Activated CD8-positive, alpha-beta memory T cell treated with anti-CD3 and anti-CD28 coated beads, Interleukin-2, amount 10 ng/mL, durations not matched to agents 7 days and 5 days (primary cell): ENCODE measurements around the gene PDE8A. TPM values are rescaled to one million over a fixed set of nuclear protein-coding genes. Genes with fewer than 3 reads are reported as not detected.
"Not testable (repeated sequence)": the region's sequence is repeated elsewhere in the genome, so short reads cannot be mapped to it uniquely, and the experiment has no call there.

ENCODE experiments used
- ATAC-seq: fragments of 150-1000 bp; cut with Tn5 transposase; one replicate; pipeline ENCODE4 v1.10.0; 2021; ENCODE audit warnings: moderate library complexity
- CTCF ChIA-PET: fragments of 350-600 bp; sonication (Branson Sonifier 250); formaldehyde crosslinking; loops from one replicate; lab custom pipeline; 2021; ENCODE audit warnings: antibody characterized with exemption; lab: Charles Lee
- DNase-seq: peaks from one replicate; pipeline ENCODE4 v3.0.0-alpha.2; 2020
- H3K27ac Mint-ChIP-seq: one replicate; pipeline ENCODE4 v1.8.0; 2021; ENCODE audit warnings: mild to moderate bottlenecking, mixed read lengths
- H3K27me3 Mint-ChIP-seq: one replicate; pipeline ENCODE4 v1.8.0; 2021; ENCODE audit warnings: mixed read lengths
- H3K36me3 Mint-ChIP-seq: one replicate; pipeline ENCODE4 v1.8.0; 2021; ENCODE audit warnings: mild to moderate bottlenecking, mixed read lengths
- H3K4me1 Mint-ChIP-seq: one replicate; pipeline ENCODE4 v1.8.0; 2021; ENCODE audit warnings: mixed read lengths
- H3K4me3 Mint-ChIP-seq: one replicate; pipeline ENCODE4 v1.8.0; 2021; ENCODE audit warnings: mild to moderate bottlenecking, moderate library complexity, mixed read lengths
- H3K9me3 Mint-ChIP-seq: one replicate; pipeline ENCODE4 v1.8.0; 2022; ENCODE audit warnings: low read depth, mixed read lengths
- total RNA-seq, 2 experiments: library from RNA; stranded (reverse); gene quantifications; one replicate each; pipeline ENCODE4 v1.2.3, GENCODE V29; 2021

The PDE8A gene
- total RNA-seq, 2 experiments from 2014 or later = 17.7 to 21.1 TPM

DNA sequence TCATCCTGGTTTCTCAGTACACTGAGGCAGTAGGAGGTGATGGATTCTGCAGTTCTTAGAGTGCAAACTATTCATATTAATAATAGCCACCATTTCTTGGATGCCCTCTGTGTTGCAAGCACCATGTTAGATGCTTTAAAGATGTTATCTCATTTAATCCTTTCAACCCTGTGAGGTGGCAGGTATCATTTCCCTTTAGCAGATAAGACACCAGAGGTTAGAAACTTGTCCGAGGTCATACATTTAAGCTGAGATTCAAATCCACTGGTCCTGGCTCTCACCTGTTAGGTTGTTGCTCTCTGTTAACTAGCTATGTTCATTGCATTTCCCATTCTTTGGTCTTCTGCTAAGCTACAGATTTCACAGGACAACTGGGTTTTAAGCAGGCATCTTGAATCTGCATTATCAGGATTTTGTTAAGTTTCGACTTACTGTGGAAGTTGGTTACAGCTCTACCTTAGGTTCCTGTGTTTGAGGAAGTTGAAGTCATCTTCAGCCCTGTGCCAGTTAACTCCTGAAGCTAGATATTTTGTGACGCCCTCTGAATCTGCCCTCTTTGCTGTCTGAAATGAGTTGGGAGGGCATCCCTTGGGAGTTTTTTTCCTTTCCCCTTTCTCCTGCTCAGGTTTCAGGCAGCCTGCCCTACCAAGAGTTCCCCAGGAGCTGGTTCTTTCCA is 6.4 kb downstream of the PDE8A start:
- peak; percentile 32 for ATAC-seq
- H3K36me3 Mint-ChIP-seq = peaks cover 7% of the 10 kb centered on the region
- peak overlapping the region; percentile 78 for H3K27ac Mint-ChIP-seq
- H3K9me3 Mint-ChIP-seq = no peaks in the 10 kb centered on the region
- DNase-seq = peak; percentile 31
- H3K4me3 Mint-ChIP-seq = no peak overlapping the region
- H3K27me3 Mint-ChIP-seq = no peaks in the 10 kb centered on the region
- CTCF ChIA-PET = interaction anchor here (1.0 to 1.8 kb wide), 3 partner anchors 15 to 417 kb away, joined by 3 to 6 read pairs (median 4); no protein-coding TSS in a partner anchor
- H3K4me1 Mint-ChIP-seq = peaks cover 59% of the 10 kb centered on the region

DNA sequence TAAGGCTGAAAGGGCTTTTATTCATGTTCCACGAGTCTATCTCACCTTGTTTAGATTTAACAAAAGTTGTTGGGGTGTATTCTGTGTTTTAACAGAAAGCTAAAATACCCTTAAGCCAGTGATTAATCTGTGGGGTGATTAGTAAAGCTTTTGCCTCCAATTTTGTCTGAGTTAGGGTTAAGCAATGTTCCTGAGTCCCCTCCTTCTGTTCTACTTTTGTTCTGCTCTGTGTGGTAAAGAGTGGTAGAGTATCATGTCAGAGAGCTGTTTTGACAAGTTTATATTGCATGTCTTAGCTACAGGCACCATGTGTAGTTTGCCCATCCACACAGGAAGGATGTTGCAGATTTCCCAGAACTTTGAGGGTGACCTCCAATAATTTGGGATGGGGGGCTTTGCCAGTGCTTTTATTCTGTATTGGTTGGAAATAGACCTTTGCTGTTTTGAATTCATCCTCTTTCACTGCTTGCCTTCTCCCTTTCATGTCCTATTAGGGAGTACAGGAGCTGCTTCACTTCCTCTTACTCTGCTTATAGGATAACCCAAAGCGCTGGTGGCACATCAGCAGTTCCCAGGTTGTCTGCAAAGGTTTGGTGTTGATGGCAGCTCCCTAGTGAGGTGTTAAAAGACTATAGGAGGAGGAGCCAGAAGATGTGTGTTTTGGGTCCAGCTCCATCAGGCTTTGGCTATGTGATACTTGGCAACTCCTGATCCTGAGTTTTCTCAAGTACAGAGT is 7.4 kb downstream of the PDE8A start:
- no peak overlapping the region for H3K4me3 Mint-ChIP-seq
- ATAC-seq (no peak), DNase-seq (peak; percentile 16)
- no peaks in the 10 kb centered on the region for H3K27me3 Mint-ChIP-seq
- peak overlapping the region; percentile 78 for H3K27ac Mint-ChIP-seq
- H3K36me3 Mint-ChIP-seq = peaks cover 7% of the 10 kb centered on the region
- no peaks in the 10 kb centered on the region for H3K9me3 Mint-ChIP-seq
- H3K4me1 Mint-ChIP-seq = peaks cover 50% of the 10 kb centered on the region
- CTCF ChIA-PET = interaction anchor here (0.6 to 1.6 kb wide), 2 partner anchors 57 to 390 kb away, joined by 4 to 5 read pairs; no protein-coding TSS in a partner anchor

GRCh38 chr15:84990507-84990906 is 8.9 kb downstream of the PDE8A start:
- DNase-seq = no peak
- no peaks in the 10 kb centered on the region for H3K9me3 Mint-ChIP-seq
- H3K4me3 Mint-ChIP-seq = no peak overlapping the region
- no peak overlapping the region for H3K27ac Mint-ChIP-seq
- H3K4me1 Mint-ChIP-seq = peaks cover 38% of the 10 kb centered on the region
- ATAC-seq = no peak
- H3K36me3 Mint-ChIP-seq = peaks cover 7% of the 10 kb centered on the region
- no peaks in the 10 kb centered on the region for H3K27me3 Mint-ChIP-seq
- CTCF ChIA-PET = interaction anchor here (2.2 kb wide), 1 partner anchor 10 kb away, joined by 8 read pairs; the partner anchor contains the start of gene PDE8A

- DNase-seq (no peak), ATAC-seq (no peak)
- H3K4me3 Mint-ChIP-seq = no peak overlapping the region
- H3K9me3 Mint-ChIP-seq = no peaks in the 10 kb centered on the region
- no peaks in the 10 kb centered on the region for H3K27me3 Mint-ChIP-seq
- no peak overlapping the region for H3K27ac Mint-ChIP-seq
- CTCF ChIA-PET = interaction anchor here (2.2 kb wide), 1 partner anchor 11 kb away, joined by 8 read pairs; the partner anchor contains the start of gene PDE8A
- H3K4me1 Mint-ChIP-seq = peaks cover 35% of the 10 kb centered on the region
- peaks cover 7% of the 10 kb centered on the region for H3K36me3 Mint-ChIP-seq
Observed at GRCh38 chr15:84991014-84991712, 9.5 kb downstream of the PDE8A start.

DNA sequence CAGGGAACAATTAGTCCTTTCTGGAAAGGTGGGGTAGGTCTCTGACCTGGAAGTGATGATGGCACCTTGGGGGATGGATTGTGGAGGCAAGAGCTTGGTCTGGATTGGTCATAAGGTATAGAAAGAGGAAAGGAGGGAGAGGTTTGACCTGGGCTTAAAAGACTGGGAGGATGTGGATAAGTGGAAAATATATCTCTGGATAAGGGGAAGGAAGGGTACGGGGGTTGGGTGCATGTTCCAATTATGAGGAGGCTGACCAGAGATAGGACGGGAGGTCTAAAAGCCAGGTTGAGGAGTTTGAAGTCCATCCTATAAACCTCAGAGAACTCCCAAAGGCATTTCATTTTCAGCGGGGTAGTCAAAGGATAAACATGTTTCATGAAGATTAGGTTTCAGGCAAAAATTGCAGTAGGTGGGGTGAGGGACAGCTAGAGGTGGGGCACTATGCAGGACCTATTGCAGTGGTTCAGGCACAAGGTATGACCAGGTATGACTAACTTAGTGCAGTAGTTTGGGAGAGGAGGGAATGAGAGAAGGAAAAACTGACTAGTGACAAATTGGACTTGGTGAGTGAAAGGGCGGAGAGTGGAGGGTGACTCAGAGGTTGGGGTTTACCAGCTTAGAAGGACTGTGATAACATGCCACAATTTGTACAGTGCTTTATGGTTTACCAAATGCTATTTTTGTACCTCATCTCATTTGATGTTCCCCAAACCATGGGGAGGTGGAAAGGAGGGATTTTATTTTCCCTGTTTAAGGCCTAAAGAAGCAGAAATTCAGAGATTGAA is 10.7 kb downstream of the PDE8A start:
- Mint-ChIP-seq H3K36me3 (peaks cover 5% of the 10 kb centered on the region), H3K4me3 (no peak overlapping the region), H3K27me3 (no peaks in the 10 kb centered on the region), H3K27ac (no peak overlapping the region), H3K4me1 (peaks cover 31% of the 10 kb centered on the region), H3K9me3 (no peaks in the 10 kb centered on the region)
- ATAC-seq (peak; percentile 72), DNase-seq (peak; percentile 51)
- CTCF ChIA-PET = interaction anchor here (2.2 kb wide), 1 partner anchor 12 kb away, joined by 8 read pairs; the partner anchor contains the start of gene PDE8A

DNA sequence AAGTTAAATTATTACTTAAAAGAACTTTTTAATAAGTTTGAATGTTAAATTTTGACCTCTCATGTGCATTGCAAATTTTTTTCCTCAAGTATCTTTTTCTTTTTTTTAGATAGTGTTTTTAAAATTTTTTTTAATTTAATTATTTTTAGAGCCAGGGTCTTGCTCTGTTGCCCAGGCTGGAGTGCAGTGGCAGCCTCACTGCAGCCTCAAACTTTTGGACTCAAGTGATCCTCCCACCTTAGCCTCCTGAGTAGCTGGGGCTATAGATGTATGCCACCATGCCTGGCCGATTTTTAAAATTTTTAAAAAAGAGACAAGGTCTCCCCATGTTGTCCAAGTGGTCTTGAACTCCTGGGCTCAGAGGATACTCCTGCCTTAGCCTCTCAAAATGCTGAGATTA is 14.4 kb downstream of the PDE8A start:
- DNase-seq = no peak
- Mint-ChIP-seq H3K4me1 (peaks cover 10% of the 10 kb centered on the region), H3K4me3 (no peak overlapping the region), H3K27ac (no peak overlapping the region), H3K36me3 (peaks cover 2% of the 10 kb centered on the region), H3K27me3 (no peaks in the 10 kb centered on the region), H3K9me3 (no peaks in the 10 kb centered on the region)
- CTCF ChIA-PET = interaction anchor here (0.7 kb wide), 1 partner anchor 402 kb away, joined by 3 read pairs; no protein-coding TSS in a partner anchor
- no peak for ATAC-seq

DNA sequence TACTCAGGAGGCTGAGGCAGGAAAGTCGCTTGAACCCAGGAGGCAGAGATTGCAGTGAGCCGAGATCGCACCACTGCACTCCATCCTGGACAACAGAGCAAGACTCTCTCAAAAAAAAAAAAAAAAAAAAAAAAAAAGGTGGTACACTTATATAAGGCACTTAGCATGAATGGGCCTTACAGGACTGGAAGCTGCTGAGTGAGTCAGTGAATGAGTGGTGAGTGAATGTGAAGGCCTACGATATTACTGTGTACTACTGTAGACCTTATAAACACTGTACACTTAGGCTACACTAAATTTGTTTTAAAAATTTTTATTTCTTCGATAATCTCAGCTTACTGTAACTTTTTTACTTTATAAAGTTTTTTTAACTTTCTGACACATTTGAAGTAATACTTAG is 15.1 kb downstream of the PDE8A start:
- not testable (repeated sequence) for H3K27ac Mint-ChIP-seq, H3K27me3 Mint-ChIP-seq, H3K4me3 Mint-ChIP-seq, H3K9me3 Mint-ChIP-seq, DNase-seq, H3K36me3 Mint-ChIP-seq, H3K4me1 Mint-ChIP-seq, ATAC-seq
- CTCF ChIA-PET = interaction anchor here (0.7 kb wide), 1 partner anchor 401 kb away, joined by 3 read pairs; no protein-coding TSS in a partner anchor

- ATAC-seq, H3K36me3 Mint-ChIP-seq, H3K27me3 Mint-ChIP-seq, H3K27ac Mint-ChIP-seq, DNase-seq, CTCF ChIA-PET, H3K9me3 Mint-ChIP-seq, H3K4me1 Mint-ChIP-seq, H3K4me3 Mint-ChIP-seq: not testable (repeated sequence)
Observed at GRCh38 chr15:84997214-84997613, 15.6 kb downstream of the PDE8A start.

- CTCF ChIA-PET = interaction anchor here (1.1 kb wide), 2 partner anchors 11 to 19 kb away, joined by 3 read pairs; partner anchors contain the start of gene PDE8A
- H3K27me3 Mint-ChIP-seq = no peaks in the 10 kb centered on the region
- no peaks in the 10 kb centered on the region for H3K9me3 Mint-ChIP-seq
- no peak overlapping the region for H3K27ac Mint-ChIP-seq
- no peak overlapping the region for H3K4me3 Mint-ChIP-seq
- peaks cover 7% of the 10 kb centered on the region for H3K4me1 Mint-ChIP-seq
- no peak for DNase-seq
- H3K36me3 Mint-ChIP-seq = no peaks in the 10 kb centered on the region
- ATAC-seq = no peak
Observed at GRCh38 chr15:85000189-85000864, 18.7 kb downstream of the PDE8A start.

DNA sequence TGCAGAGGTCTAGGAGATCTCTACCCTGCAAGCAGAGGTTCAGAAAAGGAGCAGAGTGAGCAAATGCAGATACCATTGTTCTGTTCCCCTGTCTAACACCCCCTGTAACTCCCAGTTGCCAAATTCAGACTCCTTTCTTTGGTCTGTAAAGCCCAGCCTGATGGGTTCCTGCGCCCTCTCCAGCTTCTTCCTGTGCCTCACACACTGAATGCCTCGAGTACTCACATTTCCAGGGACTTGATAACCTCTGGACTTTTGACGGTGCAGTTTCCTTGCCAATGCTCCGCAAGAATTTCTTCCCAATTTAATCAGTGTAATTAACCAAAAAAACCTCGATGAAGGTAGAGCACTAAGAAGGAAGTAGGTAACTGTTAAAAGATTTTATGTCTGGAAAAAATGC is 19.3 kb downstream of the PDE8A start:
- H3K4me1 Mint-ChIP-seq = peaks cover 7% of the 10 kb centered on the region
- H3K9me3 Mint-ChIP-seq = no peaks in the 10 kb centered on the region
- DNase-seq = no peak
- no peaks in the 10 kb centered on the region for H3K27me3 Mint-ChIP-seq
- ATAC-seq = no peak
- H3K36me3 Mint-ChIP-seq = no peaks in the 10 kb centered on the region
- no peak overlapping the region for H3K4me3 Mint-ChIP-seq
- H3K27ac Mint-ChIP-seq = no peak overlapping the region
- CTCF ChIA-PET = interaction anchor here (1.1 kb wide), 2 partner anchors 10 to 20 kb away, joined by 3 read pairs; partner anchors contain the start of gene PDE8A

GRCh38 chr15:85002517-85002916 is 20.9 kb downstream of the PDE8A start:
- Mint-ChIP-seq H3K9me3 (no peaks in the 10 kb centered on the region), H3K4me1 (peaks cover 7% of the 10 kb centered on the region), H3K27me3 (no peaks in the 10 kb centered on the region), H3K36me3 (no peaks in the 10 kb centered on the region), H3K4me3 (no peak overlapping the region), H3K27ac (no peak overlapping the region)
- ATAC-seq = no peak
- CTCF ChIA-PET = interaction anchor here (0.7 to 1.4 kb wide), 3 partner anchors 15 to 43 kb away, joined by 3 to 6 read pairs (median 3); no protein-coding TSS in a partner anchor
- DNase-seq = no peak
